Cardiac septum (tissue), 1 donor: ENCODE results near the gene C10orf95. TPM values are rescaled to one million over a fixed set of nuclear protein-coding genes. Genes with fewer than 3 reads are reported as not detected.
A peak's percentile ranks its signal among the peaks of the same experiment; 100 is the strongest.

ENCODE experiments used
- DNase-seq: peaks from one replicate; pipeline ENCODE4 v3.0.0-alpha.2; 2020; ENCODE audit warnings: low spot score
- intact Hi-C: fragments of 100-400 bp; cut with DNase I; formaldehyde crosslinking; loops from one replicate; pipeline ENCODE4 v1.14.0; 2022
- microRNA-seq: library from miRNA; unstranded; fragments of <30 nt; microRNA quantifications from one replicate; pipeline ENCODE4 v1.2.0, GENCODE V29; 2020
- total RNA-seq: library from RNA; stranded (reverse); fragmentation: NEBNext Ultra II Directional; extraction: Animal tissue kit (Norgen Biotek cat#: 25700); gene quantifications from one replicate; pipeline ENCODE4 v1.2.1, GENCODE V29; 2021
- donor health status: DM: no; HTN: no; CAD: no.

C10orf95 gene
- total RNA-seq, 1 donor from 2014 or later: not detected

DNA sequence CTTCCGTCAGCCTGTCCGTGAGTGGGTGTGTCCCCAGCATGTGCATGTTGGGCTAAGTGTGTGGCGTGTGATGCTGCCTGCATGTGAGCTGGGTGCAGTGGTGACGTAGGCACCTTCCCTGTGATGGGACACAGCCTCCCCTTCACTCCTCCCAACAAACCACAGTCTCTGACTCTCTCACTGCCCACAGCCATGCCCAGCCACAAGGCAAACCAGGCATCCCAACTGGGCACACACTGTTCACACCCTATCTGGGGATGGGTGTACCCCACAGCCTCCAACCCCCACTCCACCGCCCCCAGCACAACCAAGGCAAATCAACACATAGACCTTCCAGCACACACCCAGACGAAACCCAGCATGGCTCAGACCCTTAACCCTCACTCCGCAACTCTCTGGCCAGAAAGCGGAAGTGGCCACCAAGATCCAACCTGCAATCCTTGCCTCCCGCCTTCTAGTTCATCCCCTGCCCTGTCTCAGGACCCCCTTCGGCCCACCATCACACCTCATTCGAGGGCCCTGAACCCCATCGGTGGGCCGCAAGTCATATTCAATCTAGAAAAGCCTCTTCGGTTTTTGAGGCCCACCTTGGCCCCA, 43.1 kb downstream of the C10orf95 start:
- DNase-seq: no peak
- intact Hi-C loops: no loop called here

DNA sequence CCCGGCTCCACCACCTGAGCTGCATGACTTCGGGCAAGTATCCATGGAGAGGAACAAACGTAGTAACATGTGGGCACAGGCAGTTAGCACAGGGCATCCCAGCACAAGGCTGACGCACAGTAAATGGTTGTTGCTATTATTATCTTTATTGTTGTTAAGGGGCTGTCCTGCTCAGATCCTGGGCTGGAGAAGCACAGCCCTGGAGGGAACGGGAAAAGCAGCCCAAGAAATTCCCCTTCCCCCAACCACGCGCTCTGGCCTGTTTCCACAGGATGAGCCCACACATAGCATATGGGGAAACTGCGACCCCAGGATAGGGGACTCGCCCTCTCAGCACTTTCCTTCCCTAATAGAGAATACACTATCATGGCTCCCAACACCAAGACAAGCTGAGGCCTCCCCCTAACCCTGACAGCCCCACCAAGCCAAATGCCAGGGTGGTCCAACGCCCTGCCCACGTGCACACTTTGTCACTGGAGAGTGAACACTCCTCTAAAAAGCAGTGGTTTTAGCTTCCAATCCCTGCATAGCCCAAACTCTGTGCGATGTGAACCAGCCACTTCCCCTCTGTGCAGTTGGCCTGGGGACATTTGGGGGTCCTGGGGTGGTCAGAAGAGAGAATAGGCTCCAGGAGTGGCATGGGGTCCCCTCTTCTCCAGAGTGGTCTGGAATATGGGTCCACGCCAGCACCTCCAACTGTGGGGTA, 43.8 kb downstream of the C10orf95 start:
- intact Hi-C loops: loop anchor here (2.0 kb wide), 1 partner anchor 21 kb away; no protein-coding TSS in a partner anchor
- no peak for DNase-seq

DNA sequence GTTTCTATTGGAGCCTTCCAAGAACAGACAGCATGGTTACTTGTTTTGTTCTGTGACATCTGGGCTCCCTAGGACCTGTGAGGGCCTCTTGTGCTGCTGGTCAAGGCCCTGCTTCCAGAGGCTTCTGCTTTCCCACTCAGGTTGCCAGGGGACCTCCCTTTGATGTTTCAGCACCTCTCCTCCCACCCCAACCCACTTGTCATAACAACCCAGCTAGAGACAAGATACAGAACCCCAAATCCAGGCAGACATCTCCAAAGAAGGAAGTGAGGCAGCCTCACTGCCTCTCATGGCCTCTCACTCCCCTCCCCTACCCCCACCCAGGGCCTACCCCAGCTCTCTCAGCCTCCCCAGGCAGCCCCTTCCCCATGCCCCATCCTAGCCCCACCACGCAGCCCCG, 44.5 kb downstream of the C10orf95 start:
- DNase-seq: no peak
- intact Hi-C loops: loop anchor here (2.0 kb wide), 1 partner anchor 20 kb away; no protein-coding TSS in a partner anchor

DNA sequence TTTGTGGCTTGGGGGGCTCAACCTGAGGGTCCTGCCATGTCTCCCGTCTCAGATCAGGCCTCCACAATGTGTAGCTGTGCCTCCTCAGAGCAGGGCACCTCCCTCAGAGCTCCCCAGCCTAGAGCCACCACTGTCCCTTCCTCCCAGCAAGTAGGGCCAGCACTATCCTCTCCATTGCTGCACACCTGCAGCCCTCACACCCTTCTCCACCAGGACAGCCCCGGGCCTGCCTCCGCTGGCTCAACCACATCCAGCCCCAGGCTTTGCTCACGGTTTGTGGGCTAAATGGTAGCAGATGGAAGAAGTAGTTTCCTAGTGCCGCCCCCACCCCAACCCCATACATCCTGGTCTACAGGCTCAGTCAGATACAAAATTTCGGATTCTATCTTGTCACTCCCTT, 45.7 kb downstream of the C10orf95 start:
- DNase-seq: no peak
- intact Hi-C loops: loop anchor here (2.0 kb wide), 1 partner anchor 19 kb away; no protein-coding TSS in a partner anchor

DNA sequence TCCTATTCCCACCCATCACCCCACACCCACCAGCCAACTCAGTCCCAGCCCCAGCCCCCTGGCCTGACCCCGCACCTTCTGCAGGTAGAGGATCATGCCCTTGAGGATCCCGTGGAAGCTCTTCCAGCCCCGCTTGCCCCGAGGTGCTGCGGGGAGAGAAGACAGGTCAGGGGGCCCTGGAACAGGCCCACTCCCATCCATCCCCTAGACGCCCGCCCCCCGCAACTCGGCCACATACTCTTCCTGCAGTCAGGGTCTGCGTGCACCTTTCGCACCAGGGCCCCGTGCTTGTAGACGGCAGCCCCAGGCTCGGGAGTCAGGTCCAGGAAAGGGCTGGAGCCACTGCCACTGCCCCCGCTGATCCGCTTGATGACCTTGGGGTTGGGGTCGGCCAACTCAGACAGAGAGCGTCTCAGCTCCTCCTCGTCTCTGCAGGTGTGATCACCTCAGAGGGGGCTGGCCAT, 46.2 kb downstream of the C10orf95 start:
- DNase-seq: no peak
- intact Hi-C loops: no loop called here

DNA sequence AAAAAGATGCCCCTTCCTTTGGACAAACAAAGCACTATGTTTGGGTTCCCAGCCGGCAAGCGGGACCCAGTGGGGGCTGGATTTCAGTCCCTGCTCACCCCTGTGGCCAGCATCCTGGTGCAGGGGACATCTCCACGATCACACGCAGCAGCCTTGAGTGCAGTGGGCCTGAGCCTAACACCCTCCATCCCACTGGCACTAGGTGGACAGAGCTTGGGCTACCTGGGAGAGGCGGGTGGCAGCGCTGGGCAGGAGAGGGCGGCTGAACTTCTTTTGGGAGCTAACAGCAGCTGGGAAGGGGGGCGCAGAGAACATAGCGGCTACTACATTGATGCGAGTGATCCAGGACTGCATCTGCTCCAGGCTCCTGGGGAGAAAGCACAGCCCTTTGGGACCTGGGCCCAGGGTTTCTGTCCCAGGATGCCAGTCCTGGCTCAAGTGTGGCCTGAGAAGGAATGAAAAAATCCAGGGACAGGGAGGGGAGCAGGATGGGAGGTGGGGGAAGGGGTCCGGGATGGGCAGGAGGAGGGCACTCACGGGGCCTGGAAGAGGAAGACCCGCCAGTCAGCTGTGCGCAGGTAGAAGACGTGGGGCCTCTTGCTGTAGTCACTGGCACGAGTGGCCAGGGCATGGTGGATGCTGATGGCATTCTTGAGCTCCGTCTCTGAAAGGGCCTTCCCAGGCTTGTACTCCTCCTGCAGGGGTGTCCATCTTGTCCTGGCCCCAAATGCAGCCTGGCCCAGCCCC, 46.8 kb downstream of the C10orf95 start:
- DNase-seq: no peak
- intact Hi-C loops: loop anchor here (5.0 kb wide), 1 partner anchor 237 kb away; no protein-coding TSS in a partner anchor

DNA sequence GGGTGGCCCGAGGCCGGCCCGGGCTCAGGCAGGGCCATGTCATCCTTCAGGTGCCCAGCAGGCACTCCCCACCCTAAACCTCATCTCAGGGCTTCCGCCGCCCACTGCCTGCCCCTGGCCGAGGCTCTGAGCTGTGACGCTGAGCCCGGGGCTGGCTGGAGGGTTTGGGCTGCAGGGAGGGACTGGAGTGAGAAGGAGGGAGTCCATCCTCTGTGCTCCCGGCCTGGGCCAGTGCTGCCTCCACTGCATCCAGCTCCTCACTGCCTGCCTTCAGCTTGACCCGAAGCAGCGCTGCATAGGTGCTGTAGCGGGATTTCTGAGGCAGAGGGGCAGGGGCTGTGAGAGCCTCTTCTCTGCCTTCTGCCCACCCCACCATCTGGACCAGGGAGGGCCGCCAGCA, 48.2 kb downstream of the C10orf95 start:
- DNase-seq: no peak
- intact Hi-C loops: loop anchor here (5.0 kb wide), 1 partner anchor 236 kb away; no protein-coding TSS in a partner anchor

DNA sequence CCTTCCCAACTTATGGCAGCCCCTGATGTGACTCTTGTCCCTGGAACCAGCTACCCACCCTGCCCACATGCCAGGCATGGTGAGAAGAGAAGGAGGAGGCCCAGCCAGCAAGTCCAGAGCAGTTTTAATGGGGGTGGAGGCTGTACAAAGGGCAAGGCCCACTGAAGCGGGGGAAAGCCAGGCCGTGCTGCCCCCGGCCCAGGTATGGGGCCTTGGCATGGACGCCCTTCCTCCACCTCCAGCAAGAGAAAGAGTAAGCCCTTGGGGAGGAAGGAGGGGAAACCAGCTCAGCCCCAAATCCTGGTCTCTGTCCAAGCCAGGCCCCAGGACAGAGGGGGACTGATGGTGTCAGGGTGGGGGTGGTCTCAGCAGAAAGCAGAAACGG, 48.8 kb downstream of the C10orf95 start:
- intact Hi-C loops: loop anchor here (5.0 kb wide), 1 partner anchor 235 kb away; no protein-coding TSS in a partner anchor
- no peak for DNase-seq

DNA sequence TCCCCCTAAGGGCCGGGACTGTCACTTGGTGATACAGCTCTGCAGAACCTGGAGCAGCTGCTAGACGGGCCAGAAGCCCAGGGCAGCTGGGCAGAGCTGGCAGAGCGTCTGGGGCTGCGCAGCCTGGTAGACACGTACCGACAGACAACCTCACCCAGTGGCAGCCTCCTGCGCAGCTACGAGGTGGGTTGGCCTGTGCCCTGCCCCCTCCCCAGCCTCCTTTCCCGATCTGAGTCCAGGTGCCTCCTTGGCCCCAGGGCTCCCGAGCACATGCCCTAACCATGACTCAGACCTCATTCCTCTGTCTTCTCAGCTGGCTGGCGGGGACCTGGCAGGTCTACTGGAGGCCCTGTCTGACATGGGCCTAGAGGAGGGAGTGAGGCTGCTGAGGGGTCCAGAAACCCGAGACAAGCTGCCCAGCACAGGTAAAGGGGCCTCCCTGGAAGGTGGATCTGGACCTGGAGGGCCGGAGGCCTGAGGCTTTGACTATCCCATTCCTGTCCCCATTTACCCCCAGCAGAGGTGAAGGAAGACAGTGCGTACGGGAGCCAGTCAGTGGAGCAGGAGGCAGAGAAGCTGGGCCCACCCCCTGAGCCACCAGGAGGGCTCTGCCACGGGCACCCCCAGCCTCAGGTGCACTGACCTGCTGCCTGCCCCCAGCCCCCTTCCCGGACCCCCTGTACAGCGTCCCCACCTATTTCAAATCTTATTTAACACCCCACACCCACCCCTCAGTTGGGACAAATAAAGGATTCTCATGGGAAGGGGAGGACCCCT, 49.4 kb downstream of the C10orf95 start:
- intact Hi-C loops: loop anchor here (5.0 kb wide), 1 partner anchor 235 kb away; no protein-coding TSS in a partner anchor

DNA sequence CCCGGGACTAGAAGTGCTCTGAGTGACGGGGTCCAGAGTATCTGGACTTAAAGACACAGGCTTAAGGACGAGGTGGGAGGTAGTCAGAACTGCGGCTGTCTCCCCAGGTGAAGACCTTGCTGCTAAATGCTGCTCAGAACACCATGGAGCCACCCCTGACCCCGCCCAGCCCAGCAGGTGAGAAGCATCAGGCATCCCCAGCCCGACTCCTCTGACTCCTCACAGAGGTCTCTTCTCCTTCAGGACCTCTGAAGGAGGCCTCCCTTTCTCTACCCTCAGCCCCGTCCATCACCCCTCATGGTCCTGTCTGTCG, 50.0 kb downstream of the C10orf95 start:
- intact Hi-C loops: loop anchor here (5.0 kb wide), 1 partner anchor 234 kb away; no protein-coding TSS in a partner anchor
- no peak for DNase-seq

More for the DNA sequence above, 49.4 kb downstream of the C10orf95 start:
- DNase-seq: no peak

DNA sequence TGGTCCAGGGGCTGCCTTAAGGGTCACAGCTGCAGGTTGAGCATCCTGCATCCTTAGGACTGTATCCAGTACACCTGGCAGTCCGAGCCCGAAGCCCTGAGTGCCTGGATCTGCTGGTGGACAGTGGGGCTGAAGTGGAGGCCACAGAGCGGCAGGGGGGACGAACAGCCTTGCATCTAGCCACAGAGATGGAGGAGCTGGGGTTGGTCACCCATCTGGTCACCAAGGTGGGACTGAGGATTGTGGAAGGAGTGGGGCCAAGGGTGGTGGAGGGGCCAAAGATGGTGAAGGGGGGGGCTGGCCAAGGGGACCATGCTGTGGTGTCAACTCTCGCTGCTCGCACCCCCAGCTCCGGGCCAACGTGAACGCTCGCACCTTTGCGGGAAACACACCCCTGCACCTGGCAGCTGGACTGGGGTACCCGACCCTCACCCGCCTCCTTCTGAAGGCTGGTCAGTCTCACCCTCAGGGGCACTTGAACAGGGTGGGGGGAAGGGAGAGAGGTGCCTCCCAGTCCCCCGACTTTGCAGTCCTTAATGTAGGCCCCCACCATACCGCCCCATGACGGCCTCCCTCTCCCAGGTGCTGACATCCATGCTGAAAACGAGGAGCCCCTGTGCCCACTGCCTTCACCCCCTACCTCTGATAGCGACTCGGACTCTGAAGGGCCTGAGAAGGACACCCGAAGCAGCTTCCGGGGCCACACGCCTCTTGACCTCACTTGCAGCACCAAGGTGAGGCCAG, 50.6 kb downstream of the C10orf95 start:
- intact Hi-C loops: loop anchor here (5.0 kb wide), 1 partner anchor 233 kb away; no protein-coding TSS in a partner anchor
- no peak for DNase-seq

DNA sequence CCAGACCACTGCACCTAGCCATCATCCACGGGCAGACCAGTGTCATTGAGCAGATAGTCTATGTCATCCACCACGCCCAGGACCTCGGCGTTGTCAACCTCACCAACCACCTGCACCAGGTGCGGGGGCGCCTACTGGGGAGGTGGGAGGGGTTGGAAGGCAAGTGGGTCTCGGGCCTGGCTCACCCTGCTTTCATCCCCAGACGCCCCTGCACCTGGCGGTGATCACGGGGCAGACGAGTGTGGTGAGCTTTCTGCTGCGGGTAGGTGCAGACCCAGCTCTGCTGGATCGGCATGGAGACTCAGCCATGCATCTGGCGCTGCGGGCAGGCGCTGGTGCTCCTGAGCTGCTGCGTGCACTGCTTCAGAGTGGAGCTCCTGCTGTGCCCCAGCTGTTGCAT, 51.3 kb downstream of the C10orf95 start:
- intact Hi-C loops: loop anchor here (5.0 kb wide), 1 partner anchor 233 kb away; no protein-coding TSS in a partner anchor

More for the DNA sequence above, 51.3 kb downstream of the C10orf95 start:
- DNase-seq: no peak

Small RNA genes within 50 kb of the gene (microRNA-seq; reads per million reads assigned to microRNA genes)
- gene MIR146B: 960 reads per million, percentile 83 among the genes with 10 or more reads in this experiment

Other genes with a start within 250 kb of the C10orf95 start
- gene ELOVL3, start 225.2 kb downstream of the C10orf95 start, total RNA-seq: not detected
- gene PITX3, start 210.0 kb downstream of the C10orf95 start, total RNA-seq: 0.51 TPM
- 46.4 TPM for gene GBF1, start 206.0 kb downstream of the C10orf95 start, total RNA-seq
- 20.5 TPM for gene NFKB2, start 55.8 kb downstream of the C10orf95 start, total RNA-seq
- gene PSD, start 32.8 kb downstream of the C10orf95 start, total RNA-seq: 1.7 TPM
- 12.1 TPM for gene FBXL15, start 30.7 kb downstream of the C10orf95 start, total RNA-seq
- gene CUEDC2, start 19.0 kb downstream of the C10orf95 start, total RNA-seq: 62.4 TPM
- gene ACTR1A, start 51.2 kb upstream of the C10orf95 start, total RNA-seq: 123 TPM
- 6.1 TPM for gene SUFU, start 52.4 kb upstream of the C10orf95 start, total RNA-seq
- 99.6 TPM for gene TRIM8, start 192.9 kb upstream of the C10orf95 start, total RNA-seq